Fibroblast of skin of left quadriceps (primary cell): ENCODE data around the gene CCDC116.
"Not testable (repeated sequence)": the region's sequence is repeated elsewhere in the genome, so short reads cannot be mapped to it uniquely, and the experiment has no call there.

ENCODE experiments used
- DNase-seq, 2 experiments: peaks; one replicate each; pipeline ENCODE4 v3.0.0-alpha.2; 2013; ENCODE audit warnings: low read depth in 2 of 2

Gene CCDC116

GRCh38 chr22:21631025-21631424, 1.5 kb upstream of the CCDC116 start:
- no peak for DNase-seq

DNA sequence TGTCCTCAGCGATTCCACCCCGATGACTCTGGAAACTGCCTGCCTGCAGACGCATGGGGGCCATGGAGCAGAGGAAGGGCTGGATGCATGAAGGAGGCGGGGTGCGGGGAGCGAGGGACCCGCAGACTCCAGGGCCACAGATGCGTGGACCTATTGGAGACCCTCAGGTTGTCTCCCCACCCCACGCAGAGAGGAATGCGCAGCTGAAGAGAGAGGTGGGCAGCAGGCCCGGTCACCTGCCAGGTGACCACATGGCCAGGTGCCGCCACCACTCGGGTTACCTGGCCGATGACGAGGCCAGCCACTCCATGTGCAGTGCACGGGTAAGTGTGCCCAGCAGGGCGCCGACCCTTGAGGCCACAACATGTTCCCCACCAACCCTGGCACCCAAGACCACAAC, 371 bp downstream of the CCDC116 start:
- DNase-seq, result no peak

DNA sequence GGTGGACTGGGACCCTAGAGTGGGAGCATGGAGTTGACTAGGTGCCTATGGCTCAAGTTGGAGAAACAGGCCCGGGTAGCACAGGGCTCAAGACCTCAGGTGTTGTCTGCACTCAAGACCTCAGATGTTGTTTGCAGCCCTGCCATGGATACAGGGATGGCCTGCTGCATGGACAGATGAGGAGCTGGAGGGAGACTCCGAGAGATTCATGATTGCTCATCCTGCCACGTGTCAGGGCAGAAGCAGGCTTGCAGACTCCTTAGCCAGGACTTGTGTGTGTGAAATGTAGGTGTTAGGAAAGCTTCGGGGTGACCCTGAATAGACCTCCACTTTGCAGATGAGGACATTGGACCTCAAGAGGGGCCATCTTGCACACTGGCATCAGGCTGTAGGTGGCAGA, 921 bp downstream of the CCDC116 start:
- no peak for DNase-seq

- DNase-seq, result no peak
Observed at GRCh38 chr22:21634081-21634480, 1.5 kb downstream of the CCDC116 start.

DNA sequence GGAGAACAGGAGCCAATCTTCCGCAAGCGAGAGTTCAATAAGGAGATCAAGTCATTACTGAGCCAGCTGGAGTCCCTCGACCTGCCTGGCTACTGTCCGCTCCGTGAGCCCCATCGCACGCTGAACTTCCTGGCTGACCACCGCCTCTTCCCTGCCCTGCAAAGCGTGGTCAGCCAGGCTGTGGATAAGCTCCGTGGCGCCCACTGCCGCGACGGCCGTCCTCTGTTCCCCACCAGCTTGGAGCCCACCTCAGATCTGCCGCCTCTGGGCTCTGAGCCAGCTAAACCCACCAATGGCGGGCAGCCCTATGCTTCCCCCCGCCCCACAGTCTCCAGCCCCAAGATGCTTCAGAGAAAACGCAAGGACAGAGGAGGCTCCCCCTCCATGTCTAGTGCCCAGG, 2.3 kb downstream of the CCDC116 start:
- DNase-seq, result no peak

DNA sequence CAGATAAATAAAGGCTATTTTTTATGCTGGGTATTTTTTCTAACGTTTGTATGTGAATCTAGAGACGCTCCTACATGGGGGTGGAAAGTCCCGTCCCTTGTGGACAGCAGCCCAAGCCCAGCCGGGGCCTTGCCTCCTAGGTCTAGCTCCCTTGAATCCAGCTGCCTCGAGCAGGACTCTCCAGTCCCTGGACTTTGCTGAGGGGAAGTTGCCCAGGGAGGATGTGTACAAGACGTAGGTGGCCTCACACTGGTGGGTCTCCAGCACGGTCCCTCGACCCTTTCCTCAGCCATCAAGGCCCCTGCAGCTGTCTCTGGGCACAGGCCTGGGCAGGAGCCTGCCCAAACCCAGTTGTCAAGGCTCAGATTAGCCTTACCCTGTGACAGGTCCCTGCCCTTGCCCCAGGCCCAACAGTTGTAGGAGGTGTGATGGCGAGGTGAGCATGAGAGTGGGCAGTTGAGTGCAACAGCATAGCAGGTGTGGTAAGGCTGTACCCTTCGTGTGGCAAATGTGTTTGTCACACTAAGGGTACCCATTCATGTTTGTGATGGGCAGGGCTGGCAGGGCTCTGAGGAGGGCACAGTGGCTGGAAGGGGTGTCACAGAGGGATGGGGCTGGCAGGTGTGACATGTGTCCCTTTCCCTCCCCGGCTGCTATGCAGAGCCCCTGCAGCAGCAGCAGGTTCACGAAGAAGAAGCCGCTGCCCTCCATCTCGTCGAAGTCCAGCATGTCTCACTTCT, 3.4 kb downstream of the CCDC116 start:
- DNase-seq, result no peak

GRCh38 chr22:21636629-21637218, 4.2 kb downstream of the CCDC116 start:
- no peak for DNase-seq

- DNase-seq, result not testable (repeated sequence)
Observed at GRCh38 chr22:21637450-21637849, 4.9 kb downstream of the CCDC116 start.

- DNase-seq, result no peak
Observed at GRCh38 chr22:21639359-21639758, 6.8 kb downstream of the CCDC116 start.

- no peak for DNase-seq
Observed at GRCh38 chr22:21640810-21641209, 8.2 kb downstream of the CCDC116 start.

DNA sequence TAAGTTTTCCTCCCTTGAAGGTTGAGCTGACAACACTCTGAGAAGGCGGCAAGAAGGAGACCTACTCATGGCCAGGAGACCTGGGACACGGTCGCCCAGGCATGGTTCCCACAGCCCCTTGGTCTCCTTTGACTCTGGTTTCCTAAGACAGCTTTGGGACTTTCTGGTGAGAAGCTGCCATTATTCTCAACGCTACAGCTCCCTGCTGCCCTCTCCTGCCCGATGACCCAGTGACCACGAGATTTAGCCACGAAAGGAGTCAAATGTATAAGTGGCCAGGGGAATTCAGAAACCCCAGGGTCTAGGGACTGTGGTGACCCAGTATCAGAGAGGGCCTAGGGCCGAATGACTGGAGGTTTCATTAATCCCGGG, 8.8 kb downstream of the CCDC116 start:
- no peak for DNase-seq

DNA sequence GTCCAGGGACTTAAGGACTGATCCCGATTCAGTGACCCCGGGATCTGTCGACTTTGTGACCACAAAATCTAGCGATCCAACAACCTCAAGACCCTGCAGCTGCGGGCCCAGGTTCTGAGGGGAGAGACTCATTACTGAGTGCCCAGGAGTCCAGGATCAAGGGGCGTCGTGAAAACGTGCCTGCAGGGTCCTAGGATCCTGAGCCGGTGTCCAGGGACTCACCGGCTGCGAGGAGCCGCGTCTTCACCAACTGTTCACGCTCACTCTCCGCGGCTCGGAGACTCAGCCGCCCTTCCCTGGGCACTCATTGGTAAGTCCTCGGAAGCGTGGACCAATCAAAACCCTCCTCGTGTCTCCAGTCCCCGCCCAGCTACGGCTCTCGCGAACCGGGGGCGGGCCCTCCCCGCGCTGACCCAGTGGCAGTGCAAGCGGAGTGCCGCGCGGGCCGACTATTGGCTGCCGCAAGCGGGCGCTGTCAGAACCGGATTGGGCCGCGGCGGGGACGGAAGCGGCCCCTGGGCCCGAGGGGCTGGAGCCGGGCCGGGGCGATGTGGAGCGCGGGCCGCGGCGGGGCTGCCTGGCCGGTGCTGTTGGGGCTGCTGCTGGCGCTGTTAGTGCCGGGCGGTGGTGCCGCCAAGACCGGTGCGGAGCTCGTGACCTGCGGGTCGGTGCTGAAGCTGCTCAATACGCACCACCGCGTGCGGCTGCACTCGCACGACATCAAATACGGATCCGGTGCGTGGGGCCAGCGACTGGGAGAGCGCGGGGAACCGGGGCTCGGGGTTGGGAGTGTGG, 9.4 kb downstream of the CCDC116 start, which contains the start of gene SDF2L1:
SDF2L1 (plus strand) TSS at position 514 of the 795 bp plus-strand sequence; CDS start at position 549, 35 bp downstream.
- DNase-seq, result peak; percentile 96

- DNase-seq, result no peak
Observed at GRCh38 chr22:21642584-21643448, 10.3 kb downstream of the CCDC116 start.

DNA sequence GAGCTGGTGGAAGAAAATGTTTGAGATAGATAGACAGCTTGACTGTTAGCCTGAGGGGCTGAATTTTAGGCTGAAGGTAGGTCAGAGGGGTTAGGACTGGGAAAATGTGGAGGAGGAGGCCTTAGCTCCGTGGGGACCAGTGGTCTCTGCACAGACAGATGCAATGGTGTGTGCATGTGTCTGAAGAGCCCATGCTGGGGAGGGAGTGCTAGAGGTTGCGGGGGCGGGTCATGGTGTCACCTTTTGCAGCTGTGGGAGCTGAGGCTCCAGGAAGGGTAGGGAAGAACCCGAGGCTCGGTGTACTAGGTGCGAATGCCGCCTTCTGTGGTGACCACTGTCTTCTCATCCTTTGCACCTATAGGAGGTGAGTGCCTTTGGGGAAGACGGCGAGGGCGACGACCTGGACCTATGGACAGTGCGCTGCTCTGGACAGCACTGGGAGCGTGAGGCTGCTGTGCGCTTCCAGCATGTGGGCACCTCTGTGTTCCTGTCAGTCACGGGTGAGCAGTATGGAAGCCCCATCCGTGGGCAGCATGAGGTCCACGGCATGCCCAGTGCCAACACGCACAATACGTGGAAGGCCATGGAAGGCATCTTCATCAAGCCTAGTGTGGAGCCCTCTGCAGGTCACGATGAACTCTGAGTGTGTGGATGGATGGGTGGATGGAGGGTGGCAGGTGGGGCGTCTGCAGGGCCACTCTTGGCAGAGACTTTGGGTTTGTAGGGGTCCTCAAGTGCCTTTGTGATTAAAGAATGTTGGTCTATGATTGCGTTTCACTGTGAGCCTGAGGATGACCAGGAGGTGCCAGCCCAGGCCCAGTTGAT, 11.2 kb downstream of the CCDC116 start:
- DNase-seq, result no peak

GRCh38 chr22:21645513-21645912, 13.0 kb downstream of the CCDC116 start:
- DNase-seq, result not testable (repeated sequence)

GRCh38 chr22:21646608-21647590, 14.3 kb downstream of the CCDC116 start:
- DNase-seq, result peak; percentile 48 to 56

- no peak for DNase-seq
Observed at GRCh38 chr22:21650280-21650679, 17.7 kb downstream of the CCDC116 start.

GRCh38 chr22:21650823-21651520, 18.4 kb downstream of the CCDC116 start:
- DNase-seq, result no peak

GRCh38 chr22:21651521-21652009, 19.0 kb downstream of the CCDC116 start:
- no peak for DNase-seq
